Osteoblast (primary cell): ENCODE measurements around the gene TXNL4A. TPM values are rescaled to one million over a fixed set of nuclear protein-coding genes. Genes with fewer than 3 reads are reported as not detected.

Experiments
- DNase-seq: peaks from one replicate; pipeline ENCODE4 v3.0.0; 2011; ENCODE audit warnings: low spot score, mixed read lengths; ENCODE audit not compliant: insufficient read length; ENCODE audit errors: missing footprints
- H2AFZ ChIP-seq: 2 replicates; pipeline ENCODE4 v1.6.0; 2011; ENCODE audit warnings: mild to moderate bottlenecking, low read length
- H3K27ac ChIP-seq: 2 replicates; pipeline ENCODE4 v1.5.1; 2011; ENCODE audit warnings: mild to moderate bottlenecking, low read depth, low read length, moderate library complexity
- H3K27me3 ChIP-seq: 2 replicates; pipeline ENCODE4 v1.6.0; 2012; ENCODE audit warnings: mild to moderate bottlenecking, control low read depth, inconsistent platforms, low read length, moderate library complexity; ENCODE audit not compliant: insufficient read depth
- H3K36me3 ChIP-seq: 2 replicates; pipeline ENCODE4 v1.5.1; 2011; ENCODE audit warnings: mild to moderate bottlenecking, low read length, control low read depth, moderate library complexity; ENCODE audit not compliant: insufficient read depth
- H3K4me1 ChIP-seq: 2 replicates; pipeline ENCODE4 v1.5.1; 2011; ENCODE audit warnings: mild to moderate bottlenecking, low read length, control low read depth, moderate library complexity; ENCODE audit not compliant: insufficient read depth
- H3K4me2 ChIP-seq: 2 replicates; pipeline ENCODE4 v1.6.0; 2011; ENCODE audit warnings: mild to moderate bottlenecking, low read length; ENCODE audit not compliant: insufficient read depth
- H3K4me3 ChIP-seq: fragments of 200-600 bp; sonication (generic); 3 replicates; pipeline ENCODE4 v1.5.1; 2012; ENCODE audit warnings: mild to moderate bottlenecking, low read length, inconsistent platforms; ENCODE audit not compliant: insufficient read depth
- H3K79me2 ChIP-seq: 2 replicates; pipeline ENCODE4 v1.6.0; 2012; ENCODE audit warnings: mild to moderate bottlenecking, low read length, control low read depth, inconsistent platforms; ENCODE audit not compliant: insufficient read depth
- H3K9me3 ChIP-seq: 2 replicates; pipeline ENCODE4 v1.5.1; 2011; ENCODE audit warnings: low read depth, low read length, control low read depth
- H4K20me1 ChIP-seq: 2 replicates; pipeline ENCODE4 v1.6.0; 2012; ENCODE audit warnings: mild to moderate bottlenecking, low read length, control low read depth; ENCODE audit not compliant: insufficient read depth
- total RNA-seq: library from RNA; depleted of rRNA; stranded (reverse); fragments of >200 nt; gene quantifications from 2 replicates; pipeline ENCODE4 v1.2.3, GENCODE V29; 2012
- TF ChIP-seq, protein P1 (sequence below): IDR thresholded peaks from 2 replicates; pipeline ENCODE4 v1.5.1; 2011; ENCODE audit warnings: mild to moderate bottlenecking, low read depth, low read length, moderate library complexity; ENCODE audit errors: extremely low read depth

The TXNL4A gene
- total RNA-seq, 1 donor = 54.6 TPM

DNA sequence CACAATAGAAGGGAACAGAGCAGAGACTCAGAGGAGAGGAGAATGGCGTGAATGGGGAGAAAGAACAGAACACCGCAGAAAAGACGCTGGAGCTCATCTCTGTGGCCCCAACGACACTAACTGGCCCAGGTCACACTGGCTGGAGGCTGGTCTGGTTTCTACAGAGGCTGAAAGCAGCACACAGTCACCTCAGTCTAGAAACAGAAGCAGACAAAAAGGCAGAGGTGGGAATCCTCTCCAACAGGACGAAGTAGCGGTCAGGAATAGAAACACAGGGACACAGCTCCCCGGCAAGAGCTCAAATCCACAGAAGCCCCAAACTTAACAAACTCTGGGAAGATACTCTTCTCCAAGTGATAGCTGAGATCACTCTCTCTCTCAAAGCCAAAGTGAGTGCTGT, 46.2 kb downstream of the TXNL4A start:
- Histone ChIP-seq H3K4me2 (no peak overlapping the region), H3K4me3 (no peak overlapping the region)
- TF ChIP-seq, protein P1, sequence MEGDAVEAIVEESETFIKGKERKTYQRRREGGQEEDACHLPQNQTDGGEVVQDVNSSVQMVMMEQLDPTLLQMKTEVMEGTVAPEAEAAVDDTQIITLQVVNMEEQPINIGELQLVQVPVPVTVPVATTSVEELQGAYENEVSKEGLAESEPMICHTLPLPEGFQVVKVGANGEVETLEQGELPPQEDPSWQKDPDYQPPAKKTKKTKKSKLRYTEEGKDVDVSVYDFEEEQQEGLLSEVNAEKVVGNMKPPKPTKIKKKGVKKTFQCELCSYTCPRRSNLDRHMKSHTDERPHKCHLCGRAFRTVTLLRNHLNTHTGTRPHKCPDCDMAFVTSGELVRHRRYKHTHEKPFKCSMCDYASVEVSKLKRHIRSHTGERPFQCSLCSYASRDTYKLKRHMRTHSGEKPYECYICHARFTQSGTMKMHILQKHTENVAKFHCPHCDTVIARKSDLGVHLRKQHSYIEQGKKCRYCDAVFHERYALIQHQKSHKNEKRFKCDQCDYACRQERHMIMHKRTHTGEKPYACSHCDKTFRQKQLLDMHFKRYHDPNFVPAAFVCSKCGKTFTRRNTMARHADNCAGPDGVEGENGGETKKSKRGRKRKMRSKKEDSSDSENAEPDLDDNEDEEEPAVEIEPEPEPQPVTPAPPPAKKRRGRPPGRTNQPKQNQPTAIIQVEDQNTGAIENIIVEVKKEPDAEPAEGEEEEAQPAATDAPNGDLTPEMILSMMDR = no peak

DNA sequence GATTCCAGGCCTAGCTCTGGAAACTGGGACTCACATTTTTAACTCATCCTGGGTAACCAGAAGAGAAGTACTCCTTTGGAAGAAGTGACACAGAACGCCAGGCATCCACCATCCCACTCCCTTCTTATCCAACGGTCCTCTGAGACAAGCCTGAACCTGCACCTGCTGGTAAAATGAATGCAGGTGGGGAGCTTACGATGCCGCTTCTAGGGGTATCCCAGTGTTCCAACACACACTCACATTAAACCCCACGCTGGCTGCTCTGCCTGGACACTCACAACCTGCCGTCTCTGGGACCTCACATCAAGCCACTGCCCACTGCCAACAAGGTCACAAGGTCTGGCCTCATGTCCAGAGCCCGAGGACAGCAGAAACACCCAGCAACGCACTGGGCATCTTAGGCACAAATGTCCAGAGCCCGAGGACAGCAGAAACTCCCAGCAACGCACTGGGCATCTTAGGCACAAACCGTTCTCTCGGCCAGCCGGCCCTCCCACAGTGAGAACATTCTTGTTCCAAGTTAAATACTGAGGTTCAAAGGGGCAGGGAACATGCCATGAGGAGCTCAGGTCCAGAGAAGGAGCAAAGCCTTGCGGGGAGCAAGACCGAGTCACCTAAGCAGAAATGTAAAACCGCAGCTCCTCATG, 46.8 kb downstream of the TXNL4A start:
- Histone ChIP-seq H3K27me3 (no peaks in the 10 kb centered on the region), H3K79me2 (peaks cover 95% of the 10 kb centered on the region), H3K4me2 (no peak overlapping the region), H3K36me3 (peaks cover 31% of the 10 kb centered on the region), H3K4me1 (no peaks in the 10 kb centered on the region), H3K27ac (no peak overlapping the region), H3K4me3 (no peak overlapping the region), H3K9me3 (no peaks in the 10 kb centered on the region), H4K20me1 (peaks cover 51% of the 10 kb centered on the region), H2AFZ (no peak overlapping the region)
- TF ChIP-seq, protein P1 = no peak
- peak; percentile 38 for DNase-seq

More for the DNA sequence above, 46.2 kb downstream of the TXNL4A start:
- no peak for DNase-seq
- H2AFZ ChIP-seq = no peak overlapping the region
- peaks cover 94% of the 10 kb centered on the region for H3K79me2 ChIP-seq
- H3K27ac ChIP-seq = no peak overlapping the region
- H3K36me3 ChIP-seq = peaks cover 31% of the 10 kb centered on the region
- H3K27me3 ChIP-seq = no peaks in the 10 kb centered on the region
- no peaks in the 10 kb centered on the region for H3K4me1 ChIP-seq
- H3K9me3 ChIP-seq = no peaks in the 10 kb centered on the region
- H4K20me1 ChIP-seq = peaks cover 52% of the 10 kb centered on the region

DNA sequence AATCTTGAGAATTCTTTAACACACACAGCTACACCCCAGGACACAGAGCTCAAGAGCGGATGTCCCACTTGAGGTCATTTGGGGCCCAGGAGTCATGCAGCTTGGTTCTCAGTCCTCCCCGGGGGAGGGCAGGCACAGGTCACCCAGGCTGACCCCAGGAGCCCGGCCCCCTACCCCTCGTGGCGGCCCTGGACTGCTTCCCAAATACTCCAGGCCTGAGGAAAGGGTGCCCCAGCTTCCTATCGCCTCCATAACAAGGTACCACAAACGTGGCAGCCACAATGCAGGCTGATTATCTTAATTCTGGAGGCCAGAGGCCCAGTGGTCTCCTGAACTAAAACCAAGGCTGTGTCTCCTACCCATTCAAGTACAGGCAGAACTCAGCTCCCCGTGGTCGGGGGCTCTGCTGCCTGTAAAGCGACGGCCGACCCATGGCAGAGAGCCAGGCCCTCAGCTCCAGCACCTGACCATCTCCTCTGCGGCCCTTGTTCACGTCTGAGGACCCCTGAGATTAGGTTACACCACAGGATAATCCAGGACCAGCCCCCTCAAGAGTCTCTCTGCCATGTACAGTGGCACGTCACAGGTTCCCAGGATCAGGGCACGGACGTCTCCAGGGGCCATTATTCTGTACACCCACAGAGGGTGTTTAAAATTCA, 47.4 kb downstream of the TXNL4A start:
- H3K27ac ChIP-seq = no peak overlapping the region
- no peaks in the 10 kb centered on the region for H3K9me3 ChIP-seq
- TF ChIP-seq, protein P1 = no peak
- no peak overlapping the region for H3K4me3 ChIP-seq
- H3K27me3 ChIP-seq = no peaks in the 10 kb centered on the region
- no peak overlapping the region for H2AFZ ChIP-seq
- H3K4me2 ChIP-seq = no peak overlapping the region
- peaks cover 33% of the 10 kb centered on the region for H3K36me3 ChIP-seq
- peaks cover 49% of the 10 kb centered on the region for H4K20me1 ChIP-seq
- no peaks in the 10 kb centered on the region for H3K4me1 ChIP-seq
- DNase-seq = no peak
- H3K79me2 ChIP-seq = peaks cover 95% of the 10 kb centered on the region

DNA sequence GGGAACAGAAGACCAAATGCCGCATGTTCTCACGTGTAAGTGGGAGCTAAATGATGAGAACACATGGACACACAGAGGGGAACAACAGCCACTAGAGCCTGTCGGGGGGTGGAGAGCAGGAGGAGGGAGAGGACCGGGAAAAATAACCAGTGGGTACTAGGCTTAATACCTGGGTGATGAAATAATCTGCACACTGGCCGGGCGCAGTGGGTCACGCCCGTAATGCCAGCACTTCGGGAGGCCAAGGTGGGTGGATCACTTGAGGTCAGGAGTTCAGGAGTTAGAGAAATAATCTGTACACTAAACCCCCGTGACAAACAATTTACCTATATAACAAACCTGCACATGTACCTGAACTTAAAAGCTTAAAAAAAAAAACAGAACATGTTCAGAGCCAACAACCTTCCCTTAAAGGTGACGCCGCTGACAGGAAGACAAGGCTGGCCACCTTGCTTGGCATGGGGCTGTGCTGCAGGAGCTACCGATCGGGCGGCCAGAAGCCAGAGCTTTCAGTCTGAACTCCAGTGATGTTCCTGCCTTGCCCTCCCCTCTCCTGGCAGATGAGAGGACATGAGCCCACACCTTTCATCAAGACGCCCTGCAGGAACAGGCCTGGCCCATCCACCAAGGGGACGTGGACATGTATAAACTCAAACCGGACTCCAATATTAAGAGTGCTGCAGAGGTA, 48.1 kb downstream of the TXNL4A start:
- peaks cover 45% of the 10 kb centered on the region for H4K20me1 ChIP-seq
- H3K36me3 ChIP-seq = peaks cover 39% of the 10 kb centered on the region
- TF ChIP-seq, protein P1 = no peak
- H3K4me3 ChIP-seq = no peak overlapping the region
- H2AFZ ChIP-seq = no peak overlapping the region
- no peak overlapping the region for H3K4me2 ChIP-seq
- H3K79me2 ChIP-seq = peaks cover 95% of the 10 kb centered on the region
- H3K27ac ChIP-seq = no peak overlapping the region
- DNase-seq = peak; percentile 47
- no peaks in the 10 kb centered on the region for H3K4me1 ChIP-seq
- no peaks in the 10 kb centered on the region for H3K9me3 ChIP-seq
- no peaks in the 10 kb centered on the region for H3K27me3 ChIP-seq
